Pancreas (tissue), 10 donors: ENCODE data around the gene UCP3. TPM values are rescaled to one million over a fixed set of nuclear protein-coding genes. Genes with fewer than 3 reads are reported as not detected.

Source experiments
- ATAC-seq, 4 donors: fragments of 200-7000 bp; cut with Tn5 transposase; one replicate each; pipeline versions ENCODE4 v1.8.0 to v1.9.1; 2020; ENCODE audit warnings: mild to moderate bottlenecking in 4 of 4, moderate library complexity in 4 of 4
- DNase-seq, 6 donors: peaks; one replicate each; pipeline ENCODE4 v3.0.0-alpha.2; 2020
- FAIRE-seq: peaks from 2 replicates; lab custom pipeline; 2012; peaks lifted over from hg19 to GRCh38; lab: Jason Lieb, UNC
- H3K27ac ChIP-seq, 4 donors: fragments of 200-600 bp; sonication (generic); 1 replicate in 3 of 4; 2 replicates in 1 of 4; pipeline versions ENCODE4 v1.5.0 to v1.8.0; 2020
- H3K27me3 ChIP-seq, 4 donors: fragments of 200-600 bp; one replicate each; pipeline ENCODE4 v1.8.0; 2021
- H3K36me3 ChIP-seq, 3 donors: fragments of 200-600 bp; sonication (generic) in 1 of 3; one replicate each; pipeline versions ENCODE4 v1.5.0 to v1.8.0; 2020 to 2021
- H3K4me1 ChIP-seq, 3 donors: fragments of 200-600 bp; one replicate each; pipeline ENCODE4 v1.8.0; 2021
- H3K4me3 ChIP-seq, 4 donors: fragments of 200-600 bp; sonication (generic) in 2 of 4; one replicate each; pipeline versions ENCODE4 v1.5.0 to v1.8.0; 2020 to 2021
- H3K9me3 ChIP-seq, 4 donors: fragments of 200-600 bp; one replicate each; pipeline ENCODE4 v1.8.0; 2021
- WGBS, 2 donors: extraction: QIAGEN DNeasy Blood & Tissue Kit; methylation state at CpG; one replicate each; pipeline ENCODE4 v1.1.7; 2013; 5-methylcytosine and 5-hydroxymethylcytosine counted together
- intact Hi-C, 3 donors: fragments of 100-400 bp; cut with DNase I; formaldehyde crosslinking; loops; one replicate each; pipeline versions ENCODE4 v1.11.1 to v1.14.2; 2022
- polyA plus RNA-seq, 2 donors: library from polyadenylated mRNA; stranded (reverse); fragments of 200-250 nt; gene quantifications; one replicate each; pipeline ENCODE4 v1.2.3, GENCODE V29; 2013
- total RNA-seq, 6 donors: library from RNA; stranded (reverse); fragmentation: NEBNext Ultra II Directional in 4 of 6; extraction: Animal tissue kit (Norgen Biotek cat#: 25700) in 4 of 6; gene quantifications; one replicate each; pipeline versions ENCODE4 v1.2.1 to v1.2.4, GENCODE V29; 2021 to 2023
- TF ChIP-seq, protein P1 (sequence below), 4 donors: fragments of 200-600 bp; sonication (generic) in 3 of 4; IDR thresholded peaks; one replicate each; pipeline versions ENCODE4 v1.5.0 to v1.8.0; 2021; ENCODE audit warnings: antibody characterized with exemption in 4 of 4
- donor health status: healthy with polysubstance abuse.
- donor health status: DM: no; HTN: no; CAD: no; lungs with moderate emphysema.
- donor health status: DM: no; HTN: no; CAD: no.
- donor health status: control.
- donor health status: control.
- donor health status: Bipolar disorder and iron deficiency.
- donor health status: DM: yes; HTN: yes; CAD: no.
- donor health status: DM: no; HTN: no; CAD: no.
- donor health status: DM: no; HTN: no; CAD: no.
- donor health status: DM: yes; HTN: yes; CAD: no.

Gene UCP3
- total and polyA plus RNA-seq, 8 donors, result 0.32 to 2.0 (median 0.87) TPM

DNA sequence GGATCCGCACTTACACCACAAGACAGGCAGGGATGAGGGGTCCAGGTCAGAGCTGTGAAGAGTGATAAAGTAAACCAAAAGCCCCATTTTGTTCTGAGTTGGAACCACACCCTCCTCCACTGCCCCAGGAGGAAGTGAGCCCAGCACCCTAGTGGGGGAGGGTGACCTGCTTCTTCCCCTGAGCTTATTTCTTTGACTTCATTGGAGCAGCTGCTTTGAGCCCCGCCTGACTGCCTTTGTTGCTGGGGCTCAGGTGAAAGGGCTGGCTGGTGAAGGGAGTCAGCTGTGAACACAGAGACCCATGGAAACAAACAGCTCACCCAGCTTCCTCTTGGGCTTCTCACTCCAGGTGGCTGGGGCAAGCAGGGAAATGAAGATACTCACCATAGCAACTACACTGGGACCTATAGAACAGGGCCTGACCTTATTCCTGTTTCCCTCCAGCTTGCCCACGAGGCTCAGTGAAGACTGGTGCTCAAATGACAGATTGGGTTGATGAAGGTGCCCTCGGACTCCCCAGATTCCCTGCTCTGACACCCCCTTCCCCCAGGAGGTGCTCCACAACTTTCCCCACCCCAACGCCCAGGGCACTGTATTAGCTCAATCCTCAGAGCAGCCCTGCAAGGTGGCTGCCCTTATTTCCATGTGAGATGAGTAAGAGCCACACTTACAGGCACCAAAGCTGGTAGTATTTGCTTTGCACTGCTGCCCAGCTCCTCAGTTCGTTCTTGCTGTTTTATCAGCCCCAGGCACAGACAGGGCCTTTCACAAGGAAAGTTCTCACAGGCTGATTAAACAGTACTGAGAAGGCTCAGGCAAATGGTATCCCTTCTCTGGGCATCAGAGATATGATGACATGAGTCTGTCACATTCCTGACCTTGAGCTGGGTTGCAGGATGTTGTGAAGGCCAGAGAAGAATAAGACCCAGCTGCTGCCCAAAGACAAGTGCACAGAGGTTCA is 28.6 kb downstream of the UCP3 start:
- ATAC-seq, result peak; percentile 18 to 29 (median 22)
- FAIRE-seq, result no peak
- TF ChIP-seq, protein P1, sequence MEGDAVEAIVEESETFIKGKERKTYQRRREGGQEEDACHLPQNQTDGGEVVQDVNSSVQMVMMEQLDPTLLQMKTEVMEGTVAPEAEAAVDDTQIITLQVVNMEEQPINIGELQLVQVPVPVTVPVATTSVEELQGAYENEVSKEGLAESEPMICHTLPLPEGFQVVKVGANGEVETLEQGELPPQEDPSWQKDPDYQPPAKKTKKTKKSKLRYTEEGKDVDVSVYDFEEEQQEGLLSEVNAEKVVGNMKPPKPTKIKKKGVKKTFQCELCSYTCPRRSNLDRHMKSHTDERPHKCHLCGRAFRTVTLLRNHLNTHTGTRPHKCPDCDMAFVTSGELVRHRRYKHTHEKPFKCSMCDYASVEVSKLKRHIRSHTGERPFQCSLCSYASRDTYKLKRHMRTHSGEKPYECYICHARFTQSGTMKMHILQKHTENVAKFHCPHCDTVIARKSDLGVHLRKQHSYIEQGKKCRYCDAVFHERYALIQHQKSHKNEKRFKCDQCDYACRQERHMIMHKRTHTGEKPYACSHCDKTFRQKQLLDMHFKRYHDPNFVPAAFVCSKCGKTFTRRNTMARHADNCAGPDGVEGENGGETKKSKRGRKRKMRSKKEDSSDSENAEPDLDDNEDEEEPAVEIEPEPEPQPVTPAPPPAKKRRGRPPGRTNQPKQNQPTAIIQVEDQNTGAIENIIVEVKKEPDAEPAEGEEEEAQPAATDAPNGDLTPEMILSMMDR (IDR thresholded peaks at IDR 0.05), result no peak
- no peaks in the 10 kb centered on the region for H3K36me3 ChIP-seq
- DNase-seq, result peak in 5 of 6 donors; percentile 28 to 81 (median 55)
- intact Hi-C loops, result no loop called here
- peak overlapping the region; percentile 4 to 80 (median 38) for H3K27ac ChIP-seq
- H3K4me3 ChIP-seq, result peak overlapping the region in 1 of 4 donors; percentile 57
- no peaks in the 10 kb centered on the region for H3K27me3 ChIP-seq
- peaks cover 0 to 25% (median 7%) of the 10 kb centered on the region in 3 donors for H3K4me1 ChIP-seq
- WGBS, 2 donors, result 46% methylated on average over 6 of the region's 6 CpGs
- no peaks in the 10 kb centered on the region for H3K9me3 ChIP-seq

DNA sequence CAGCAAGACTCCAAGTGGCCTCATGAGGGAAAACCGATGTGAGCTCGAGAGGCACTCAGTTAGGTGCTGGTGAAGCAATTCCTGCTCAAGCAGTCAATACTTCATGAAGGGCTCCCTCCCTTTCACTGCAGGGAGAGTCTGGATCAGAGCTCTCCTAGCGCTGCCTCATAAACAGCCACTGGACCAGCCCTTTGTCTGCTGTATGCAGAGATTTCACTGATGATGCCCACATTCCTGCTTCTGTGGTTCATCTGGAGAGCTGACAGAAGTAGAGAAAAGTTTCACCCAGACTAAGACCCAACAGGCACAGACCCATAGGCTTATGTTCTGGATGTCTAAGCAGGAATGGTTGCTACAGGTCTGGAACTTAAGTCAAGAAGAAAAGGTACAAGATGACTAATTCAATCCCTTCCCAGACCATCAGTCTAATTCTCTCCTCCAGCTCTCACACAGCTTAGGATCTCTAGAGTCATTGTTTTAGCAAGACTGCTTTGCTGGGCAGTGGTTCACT is 30.3 kb downstream of the UCP3 start:
- FAIRE-seq, result no peak
- ATAC-seq, result no peak
- H3K9me3 ChIP-seq, result no peaks in the 10 kb centered on the region
- intact Hi-C loops, result no loop called here
- H3K4me1 ChIP-seq, result peaks cover 0 to 19% (median 7%) of the 10 kb centered on the region in 3 donors
- H3K27ac ChIP-seq, result no peak overlapping the region
- TF ChIP-seq, protein P1 (IDR thresholded peaks at IDR 0.05), result no peak
- no peaks in the 10 kb centered on the region for H3K36me3 ChIP-seq
- H3K4me3 ChIP-seq, result no peak overlapping the region
- 91 to 94% methylated on average over 3 of the region's 3 CpGs for WGBS, 2 donors
- DNase-seq, result no peak
- no peaks in the 10 kb centered on the region for H3K27me3 ChIP-seq

DNA sequence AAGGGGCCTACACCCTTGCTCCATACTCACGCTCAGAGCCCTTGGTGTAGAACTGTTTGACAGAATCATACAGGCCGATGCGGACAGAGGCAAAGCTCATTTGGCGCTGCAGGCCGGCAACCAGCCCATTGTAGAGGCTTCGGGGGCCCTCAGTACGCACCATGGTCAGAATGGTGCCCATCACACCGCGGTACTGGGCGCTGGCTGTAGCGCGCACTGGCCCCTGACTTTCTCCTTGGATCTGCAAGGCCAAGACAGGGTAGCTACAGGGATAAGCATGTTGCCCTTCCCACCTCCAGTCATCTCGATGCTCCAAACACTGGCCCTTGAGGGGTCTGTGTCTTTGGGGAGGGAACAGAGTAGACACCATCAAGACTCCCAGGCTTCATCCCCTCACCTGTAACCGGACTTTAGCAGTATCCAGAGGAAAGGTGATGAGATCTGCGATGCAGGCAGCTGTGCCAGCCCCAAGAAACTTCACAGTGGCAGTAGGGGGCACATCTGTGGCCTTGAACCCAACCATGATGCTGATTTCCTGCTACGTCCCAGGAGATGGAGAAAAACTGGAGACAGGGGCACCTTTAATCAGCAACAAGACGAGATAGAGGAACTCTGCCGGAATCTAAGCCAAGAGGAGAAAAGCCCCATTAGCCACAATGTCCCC is 30.9 kb downstream of the UCP3 start:
- DNase-seq (peak in 1 of 6 donors; percentile 42), ATAC-seq (no peak), FAIRE-seq (no peak)
- WGBS, 2 donors, result 95 to 98% methylated on average over 18 of the region's 18 CpGs
- intact Hi-C loops, result no loop called here
- TF ChIP-seq, protein P1 (IDR thresholded peaks at IDR 0.05), result no peak
- Histone ChIP-seq H3K36me3 (no peaks in the 10 kb centered on the region), H3K4me1 (peaks cover 0 to 15% (median 7%) of the 10 kb centered on the region in 3 donors), H3K27me3 (no peaks in the 10 kb centered on the region), H3K4me3 (no peak overlapping the region), H3K27ac (no peak overlapping the region), H3K9me3 (no peaks in the 10 kb centered on the region)

DNA sequence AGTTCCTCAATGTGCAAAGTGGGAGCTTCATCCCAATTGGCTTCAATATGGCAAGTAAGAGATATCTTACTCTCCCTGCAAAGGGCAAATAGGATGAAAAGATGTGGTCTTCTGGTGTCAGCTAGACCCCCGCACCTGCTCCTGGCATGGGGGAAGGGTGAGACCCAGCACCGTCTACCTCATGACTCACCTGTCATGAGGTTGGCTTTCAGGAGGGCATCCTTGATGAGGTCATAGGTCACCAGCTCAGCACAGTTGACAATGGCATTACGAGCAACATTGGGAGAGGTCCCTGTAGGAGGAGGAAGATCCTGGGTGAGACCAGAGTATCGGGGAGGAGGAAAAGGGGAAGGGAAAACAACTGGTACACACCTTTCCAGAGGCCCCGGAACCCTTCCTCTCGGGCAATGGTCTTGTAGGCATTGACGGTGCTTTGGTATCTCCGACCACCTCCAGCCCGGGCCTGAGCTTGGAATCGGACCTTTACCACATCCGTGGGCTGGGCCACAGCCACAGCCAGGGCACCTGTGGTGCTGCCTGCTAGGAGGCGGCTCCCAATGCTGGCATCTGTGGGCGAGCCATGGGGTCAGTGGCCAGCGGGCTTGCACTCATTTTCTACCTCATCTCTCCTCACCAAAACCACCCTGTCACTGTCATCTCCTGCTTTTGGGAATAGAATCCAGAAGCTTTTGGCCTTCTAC is 32.3 kb downstream of the UCP3 start:
- TF ChIP-seq, protein P1 (IDR thresholded peaks at IDR 0.05), result no peak
- ATAC-seq (no peak), DNase-seq (peak in 1 of 6 donors; percentile 47), FAIRE-seq (no peak)
- no peaks in the 10 kb centered on the region for H3K9me3 ChIP-seq
- H3K27me3 ChIP-seq, result no peaks in the 10 kb centered on the region
- no peak overlapping the region for H3K4me3 ChIP-seq
- intact Hi-C loops, result no loop called here
- WGBS, 2 donors, result 95 to 98% methylated on average over 14 of the region's 14 CpGs
- H3K36me3 ChIP-seq, result no peaks in the 10 kb centered on the region
- peaks cover 0 to 12% (median 7%) of the 10 kb centered on the region in 3 donors for H3K4me1 ChIP-seq
- H3K27ac ChIP-seq, result no peak overlapping the region
